ENCODE data around the gene COX19.

COX19 gene, protein sequence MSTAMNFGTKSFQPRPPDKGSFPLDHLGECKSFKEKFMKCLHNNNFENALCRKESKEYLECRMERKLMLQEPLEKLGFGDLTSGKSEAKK
- 77.6 to 90.2 reads per million in 2 donors for total RNA-seq

DNA sequence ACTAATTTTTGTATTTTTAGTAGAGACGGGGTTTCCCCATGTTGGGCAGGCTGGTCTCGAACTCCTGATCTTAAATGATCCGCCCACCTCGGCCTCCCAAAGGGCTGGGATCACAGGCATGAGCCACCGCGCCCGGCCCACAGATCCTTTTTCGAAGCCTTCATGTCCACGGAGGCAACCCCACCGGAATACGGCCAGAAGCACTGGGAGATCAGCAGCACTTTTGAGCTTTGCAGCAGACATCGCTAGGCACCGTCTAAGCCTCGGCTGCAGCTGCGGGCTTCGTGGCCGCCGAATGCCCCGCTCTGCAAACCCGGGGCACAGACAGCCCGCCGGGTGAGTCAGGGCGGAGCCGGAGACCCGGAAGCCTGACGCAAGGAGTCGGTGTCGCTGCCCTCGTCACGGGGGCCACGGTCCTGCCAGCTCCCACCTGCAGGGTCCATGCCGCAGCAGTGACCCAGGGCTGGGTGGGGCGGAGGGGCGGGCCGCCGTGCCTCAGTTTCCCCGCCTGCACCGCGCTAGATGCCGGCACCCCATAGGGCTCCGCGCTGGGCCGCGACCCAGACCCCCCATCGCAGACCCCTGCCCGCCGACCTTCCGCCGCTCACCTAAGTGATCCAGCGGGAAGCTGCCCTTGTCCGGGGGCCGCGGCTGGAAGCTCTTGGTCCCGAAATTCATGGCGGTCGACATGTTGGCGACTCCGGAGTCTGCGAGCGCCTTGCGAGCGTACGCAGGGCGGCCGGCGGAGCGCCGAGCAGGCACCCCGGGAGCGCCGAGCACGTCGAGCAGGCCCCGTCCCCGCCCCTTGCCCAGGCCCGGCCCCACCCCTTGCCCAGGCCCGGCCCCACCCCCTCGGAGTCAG, at the start of gene COX19:
TSS of gene COX19 (minus strand) at position 730 of the 862 bp plus-strand sequence. CDS start at position 690, 40 bp downstream.
- DNase-seq: peak; percentile 84

DNA sequence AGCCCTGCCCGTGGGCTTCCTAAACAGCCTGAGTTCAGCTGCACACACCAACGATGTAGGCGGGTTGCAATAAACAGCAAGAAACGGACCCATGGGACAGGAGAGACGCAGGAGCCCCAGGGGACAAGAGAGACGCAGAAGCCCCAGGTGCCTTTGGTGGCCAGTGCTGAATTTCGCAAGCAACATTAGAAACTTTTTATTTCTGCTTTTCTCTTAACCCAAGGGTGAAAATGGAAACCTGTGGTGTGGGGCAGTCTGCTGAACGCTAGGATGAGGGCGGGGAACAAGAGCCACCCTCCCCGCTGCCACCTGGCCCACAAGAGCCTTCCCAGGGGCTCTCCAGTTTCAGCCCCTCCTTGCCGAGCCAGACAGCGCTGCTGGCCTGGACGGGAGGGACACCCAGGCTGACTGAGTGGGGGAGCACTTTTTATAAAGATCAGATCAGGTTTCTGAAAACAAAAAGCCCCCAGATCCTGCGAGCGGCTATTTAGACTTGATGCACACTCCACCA, 49.0 kb upstream of the COX19 start:
- no peak for DNase-seq

DNA sequence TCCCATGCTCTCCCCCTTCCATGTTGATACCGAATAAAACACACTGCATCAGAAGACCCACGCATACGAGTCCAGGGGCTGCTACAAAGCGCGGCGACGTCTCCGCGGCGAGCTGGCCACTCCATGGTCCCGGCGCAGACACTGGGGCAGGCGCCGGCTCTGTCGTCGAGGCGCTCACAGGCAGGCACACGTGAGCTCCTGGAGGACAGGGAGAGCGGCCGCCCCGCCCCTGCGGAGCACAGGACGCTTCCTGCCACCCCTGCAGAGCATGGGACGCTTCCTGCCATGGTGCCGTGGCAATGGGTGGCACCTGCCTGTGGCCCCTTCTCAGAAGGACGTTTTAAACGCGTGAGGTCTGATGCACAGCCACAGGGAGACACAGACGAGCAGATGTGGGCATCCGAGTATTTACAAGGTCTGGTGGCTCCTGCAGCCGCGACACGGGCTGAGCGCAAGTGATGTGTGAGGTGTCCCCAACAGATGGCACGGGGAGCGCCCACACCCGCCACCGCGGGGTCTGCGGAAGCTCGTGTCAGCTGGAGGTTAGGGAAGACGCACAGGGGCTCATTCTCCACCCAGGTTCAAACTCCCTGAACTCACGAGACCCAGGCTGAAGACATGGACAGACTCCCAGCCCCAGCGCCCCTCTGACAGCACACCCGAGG, 47.6 kb upstream of the COX19 start:
- no peak for DNase-seq

DNA sequence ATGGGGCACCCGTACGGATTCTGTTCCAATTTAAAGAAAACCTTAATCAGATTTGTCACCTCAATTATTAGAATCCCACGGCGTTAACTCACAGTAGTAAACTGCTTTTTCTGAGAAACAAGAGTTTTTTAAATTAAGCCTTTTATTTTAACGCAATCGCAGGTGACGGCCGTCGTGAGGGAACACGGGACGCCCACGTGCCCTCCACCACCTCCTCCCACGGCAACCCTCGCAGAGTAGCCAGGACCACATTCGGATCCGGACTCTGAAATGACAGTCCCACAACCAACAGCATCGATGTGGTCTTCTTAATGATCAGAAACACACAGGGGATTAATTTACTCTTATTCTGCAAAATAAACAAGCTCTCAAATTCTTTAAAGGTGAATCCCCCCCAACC, 47.0 kb upstream of the COX19 start:
- DNase-seq: no peak

DNA sequence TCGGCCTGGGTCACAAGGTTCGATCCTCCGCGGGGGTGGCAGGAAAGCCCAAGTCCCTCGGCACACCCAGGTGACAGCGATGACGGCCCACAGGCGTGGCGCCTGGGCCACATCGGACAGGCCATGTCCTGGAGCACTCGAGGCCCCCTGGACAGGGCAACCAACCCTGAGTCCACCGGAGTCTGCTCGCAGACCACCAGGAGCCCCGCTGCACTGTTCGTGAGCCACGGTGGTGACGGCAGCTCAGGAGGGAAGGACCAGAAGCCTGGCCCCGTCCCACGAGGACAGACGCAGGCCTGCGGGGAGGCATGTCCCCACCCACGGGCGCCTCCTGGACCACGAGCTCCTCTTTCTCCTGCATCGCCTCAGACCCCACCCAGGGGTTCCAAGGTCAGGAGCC, 46.6 kb upstream of the COX19 start:
- DNase-seq: no peak

DNA sequence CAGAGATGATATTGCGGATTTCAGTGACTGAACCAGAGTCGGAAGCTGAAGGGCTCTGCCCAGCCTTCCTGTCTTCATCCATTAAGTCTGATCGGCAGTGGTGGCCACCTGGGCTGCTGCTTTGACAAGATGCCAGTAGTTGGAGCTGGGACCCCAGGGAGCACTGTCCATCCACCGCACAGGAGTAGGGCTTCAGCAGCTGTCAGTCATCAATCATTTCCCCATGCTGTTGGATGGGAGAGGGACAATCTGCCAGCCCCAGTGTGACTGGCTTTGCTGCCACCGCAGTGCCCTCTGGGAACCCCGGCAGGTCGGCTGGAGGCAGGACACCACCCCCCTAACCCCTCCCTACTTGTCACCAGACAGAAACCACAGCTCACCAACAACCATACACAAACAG, 46.0 kb upstream of the COX19 start:
- no peak for DNase-seq

DNA sequence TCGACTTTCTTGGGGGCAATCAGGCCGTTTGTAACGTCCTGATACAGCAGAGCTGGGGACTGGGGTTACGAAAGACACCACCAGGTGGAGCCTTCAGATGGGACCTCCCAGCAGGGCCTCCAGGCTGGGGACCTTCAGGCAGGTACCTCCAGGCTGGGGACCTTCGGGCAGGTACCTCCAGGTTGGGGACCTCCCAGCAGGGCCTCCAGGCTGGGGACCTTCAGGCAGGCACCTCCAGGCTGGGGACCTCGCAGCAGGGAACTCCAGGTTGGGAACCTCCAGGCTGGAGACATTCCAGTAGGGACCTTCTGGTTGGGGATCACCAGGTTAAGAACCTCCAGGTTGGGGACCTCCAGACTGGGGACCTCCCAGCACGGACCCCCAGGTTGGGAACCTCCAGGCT, 45.5 kb upstream of the COX19 start:
- DNase-seq: no peak

DNA sequence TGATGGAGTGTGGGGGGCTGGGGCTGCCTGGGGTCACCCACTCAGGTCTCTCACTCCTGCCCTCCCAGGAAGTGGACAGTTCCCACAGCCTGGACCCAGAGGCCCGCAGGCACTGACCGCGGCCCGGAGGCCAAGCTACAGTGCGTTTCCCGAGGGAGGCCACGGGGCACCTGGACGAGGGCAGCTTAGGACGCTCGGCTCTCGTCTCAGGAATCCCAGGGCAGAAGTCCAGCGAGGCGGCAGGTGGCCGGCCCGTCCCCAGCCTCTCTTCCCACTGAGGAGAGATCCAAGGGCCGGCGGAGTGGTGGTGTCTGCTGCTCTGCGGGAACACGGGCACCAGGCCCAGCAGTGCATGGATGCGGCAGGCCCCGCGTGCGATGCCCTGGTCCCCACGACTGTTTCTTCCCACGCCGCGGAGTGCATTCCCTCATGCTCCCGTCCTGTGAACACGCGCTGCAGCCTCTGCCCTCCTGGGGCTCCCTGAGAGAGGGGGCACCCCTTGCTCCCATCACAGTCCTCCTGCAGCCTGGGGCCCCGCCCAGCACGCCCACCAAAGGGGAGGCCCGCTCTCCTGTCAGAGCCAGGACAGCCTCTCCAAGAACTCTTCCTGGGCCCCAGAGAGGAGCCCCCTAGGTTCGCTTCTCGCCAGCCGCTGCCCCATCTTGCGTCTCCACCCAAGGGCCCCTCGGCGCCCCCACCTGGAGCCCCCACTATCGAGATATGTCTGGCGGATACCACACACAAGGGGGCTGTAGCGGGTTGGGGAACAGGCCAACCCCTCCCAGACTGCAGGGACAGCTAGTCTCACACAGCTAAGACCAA, 44.7 kb upstream of the COX19 start:
- no peak for DNase-seq

DNA sequence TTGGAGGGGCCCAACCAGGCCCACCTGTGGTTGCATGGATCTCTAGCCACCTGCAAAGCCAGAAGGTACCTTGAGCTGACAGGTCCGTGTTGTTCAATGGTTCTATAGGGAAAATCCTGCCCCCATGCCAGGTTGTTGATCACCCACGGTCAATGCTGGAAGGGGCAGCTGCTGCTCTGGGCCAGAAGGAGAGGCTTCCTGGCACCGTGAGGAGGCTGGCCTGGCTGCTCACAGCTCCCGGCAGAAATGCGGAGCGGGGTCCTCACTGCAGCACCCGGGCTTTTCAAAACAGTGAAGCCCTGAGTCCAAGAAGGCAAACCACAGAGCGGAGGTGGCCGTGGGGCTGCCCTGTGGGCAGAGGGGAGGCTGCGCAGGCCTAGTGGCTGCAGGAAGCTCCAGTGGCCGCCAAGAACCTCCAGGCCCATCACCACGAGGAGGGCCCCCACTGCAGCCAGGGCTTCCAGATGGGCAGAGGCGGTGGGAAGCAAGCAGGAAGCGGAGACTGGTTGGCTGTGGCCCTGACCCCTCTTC, 44.0 kb upstream of the COX19 start:
- no peak for DNase-seq

DNA sequence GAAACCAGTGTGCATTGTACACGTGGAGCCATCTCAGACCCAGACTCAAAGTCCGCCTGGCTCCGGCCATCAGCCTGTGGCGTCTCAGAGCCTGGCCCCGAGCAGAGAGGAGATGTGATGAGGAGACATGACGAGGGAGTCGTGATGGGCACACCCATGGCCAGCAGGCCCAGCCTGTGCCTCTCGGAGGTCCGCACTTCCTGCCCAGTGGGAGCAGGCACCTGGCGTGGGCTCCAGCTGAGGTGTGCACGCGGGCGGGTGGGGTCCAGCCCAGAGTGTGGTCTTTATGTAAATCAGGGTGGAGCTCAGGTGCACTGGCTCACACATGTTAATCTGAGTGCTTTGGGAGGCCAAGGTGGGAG, 43.0 kb upstream of the COX19 start:
- DNase-seq: no peak

DNA sequence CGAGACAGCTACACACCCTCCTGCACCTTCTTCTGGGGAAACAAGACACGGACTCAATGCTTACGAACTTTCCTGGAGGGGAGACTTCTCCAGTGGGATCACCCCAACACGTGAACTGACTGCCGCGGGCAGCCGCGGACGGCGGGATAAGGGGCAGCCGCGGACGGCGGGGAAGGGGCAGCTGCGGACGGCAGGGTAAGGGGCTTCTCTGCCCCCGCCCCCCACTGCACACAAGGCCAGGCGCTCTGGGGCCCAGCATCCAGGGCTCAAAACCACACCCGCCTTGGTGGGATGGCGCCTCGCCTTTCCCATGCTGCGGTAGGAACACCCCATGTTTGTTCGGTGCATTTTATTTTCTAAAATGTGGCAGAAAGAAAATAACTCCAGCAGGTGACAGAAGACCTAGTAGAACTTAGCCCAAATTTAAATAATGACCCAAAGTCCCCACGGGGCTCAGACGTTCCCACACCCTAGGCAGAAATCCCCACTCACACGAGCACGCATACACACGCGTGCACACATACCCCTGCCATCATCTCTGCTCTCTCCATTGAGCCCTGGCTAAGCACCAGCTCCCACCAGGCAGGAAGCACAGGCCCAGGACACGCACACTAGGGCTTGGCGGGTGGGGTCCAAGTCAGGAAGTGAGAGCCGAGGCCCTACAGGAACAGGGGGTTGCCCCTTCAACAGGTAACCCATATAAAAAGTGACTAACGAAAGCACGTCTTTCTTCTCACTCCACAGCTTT, 42.4 kb upstream of the COX19 start:
- DNase-seq: no peak

DNA sequence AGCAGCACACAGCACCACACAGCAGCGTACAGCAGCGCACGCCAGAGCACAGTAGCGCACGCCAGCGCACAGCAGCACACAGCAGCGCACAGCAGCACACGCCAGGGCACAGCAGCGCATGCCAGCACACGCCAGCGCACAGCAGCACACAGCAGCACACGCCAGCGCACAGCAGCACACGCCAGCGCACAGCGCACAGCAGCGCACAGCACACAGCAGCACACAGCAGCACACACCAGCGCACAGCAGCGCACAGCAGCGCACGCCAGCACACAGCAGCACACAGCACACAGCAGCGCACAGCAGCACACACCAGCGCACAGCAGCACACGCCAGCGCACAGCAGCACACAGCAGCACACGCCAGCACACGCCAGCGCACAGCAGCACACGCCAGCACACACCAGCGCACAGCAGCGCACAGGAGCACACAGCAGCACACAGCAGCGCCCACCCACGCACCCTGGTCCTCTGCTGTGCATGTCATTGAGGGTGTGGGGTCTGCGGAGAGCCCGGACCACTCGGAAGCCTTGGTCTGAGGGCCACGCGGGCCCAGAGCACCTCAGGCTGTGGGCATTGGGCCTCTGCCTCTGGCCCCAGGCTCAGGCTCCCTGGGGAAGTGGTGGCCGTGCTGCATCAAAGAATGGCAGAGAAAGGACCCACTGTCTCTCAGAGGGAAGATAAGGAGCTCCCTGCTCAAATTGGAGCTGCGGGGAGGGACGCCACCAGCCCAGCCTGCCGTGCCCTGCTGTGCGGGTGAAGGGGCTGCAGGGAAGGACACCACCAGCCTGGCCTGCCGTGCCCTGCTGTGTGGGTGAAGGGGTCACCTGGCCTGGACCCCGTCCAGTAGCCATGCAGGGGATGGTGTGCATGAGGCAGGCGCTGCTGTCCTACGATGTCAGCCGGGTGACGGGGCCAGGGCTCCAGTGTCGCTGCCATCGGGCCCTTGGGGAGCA, 41.5 kb upstream of the COX19 start:
- DNase-seq: no peak

DNA sequence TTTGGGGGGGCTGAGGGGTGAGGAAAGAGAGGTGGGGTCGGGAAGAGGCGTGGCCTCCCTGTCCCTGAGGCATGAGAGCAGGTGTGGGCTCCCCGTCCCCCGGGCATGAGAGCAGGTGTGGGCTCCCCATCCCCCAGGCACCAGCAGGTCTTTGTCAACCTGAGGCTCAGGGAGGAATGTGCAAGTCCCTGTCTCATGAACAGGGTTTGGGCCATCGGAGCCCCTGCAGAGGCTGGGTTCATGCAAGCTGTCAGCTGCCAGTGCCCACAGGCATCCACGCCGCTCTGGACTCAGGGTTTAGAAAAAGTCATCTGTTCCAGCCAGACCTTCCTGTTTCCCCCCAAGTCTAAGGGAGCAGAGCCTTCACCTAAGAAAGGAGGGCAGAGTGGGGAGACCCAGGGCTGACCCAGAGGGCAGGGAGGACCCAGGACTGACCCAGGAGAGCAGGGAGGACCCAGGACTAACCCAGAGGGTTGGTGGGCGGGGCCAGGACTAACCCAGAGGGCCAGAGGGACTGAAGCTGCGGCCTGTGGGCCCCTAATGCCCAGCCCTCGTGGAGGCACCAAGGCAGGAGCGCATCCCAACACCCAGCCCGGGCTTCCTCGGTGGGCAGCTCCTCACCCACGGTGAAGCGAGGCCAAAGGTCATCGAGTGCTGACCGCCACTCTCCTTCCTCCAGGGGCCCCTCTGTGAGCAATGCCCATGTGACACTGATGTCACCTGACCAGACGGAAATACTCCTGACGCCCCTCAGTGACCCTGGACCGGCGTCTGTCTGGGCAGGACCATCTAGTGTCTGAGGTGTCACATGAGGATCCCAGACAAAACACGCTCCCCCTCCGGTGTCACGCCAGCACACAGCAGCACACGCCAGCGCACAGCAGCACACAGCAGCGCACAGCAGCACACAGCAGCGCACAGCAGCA, 40.1 kb upstream of the COX19 start:
- DNase-seq: no peak

DNA sequence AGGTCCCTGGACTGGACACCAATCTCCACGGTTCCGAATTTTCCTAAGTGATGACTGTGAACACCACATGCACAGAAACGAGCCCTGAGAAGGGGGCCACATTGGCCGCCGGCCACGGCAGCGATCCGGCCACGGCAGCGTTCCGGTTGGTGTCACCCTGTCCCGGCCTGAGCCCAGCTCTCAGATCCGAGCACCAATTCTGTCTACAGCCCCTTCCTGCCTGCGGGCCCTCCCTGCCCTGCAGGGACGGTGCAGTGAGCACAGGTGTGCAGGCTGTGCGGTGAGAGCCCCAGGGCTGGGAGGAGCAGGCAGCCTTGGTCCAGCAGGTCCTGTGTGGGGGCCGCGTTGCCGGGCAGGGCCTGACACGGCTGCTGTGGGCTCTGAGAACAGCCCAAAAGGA, 39.3 kb upstream of the COX19 start:
- no peak for DNase-seq

DNA sequence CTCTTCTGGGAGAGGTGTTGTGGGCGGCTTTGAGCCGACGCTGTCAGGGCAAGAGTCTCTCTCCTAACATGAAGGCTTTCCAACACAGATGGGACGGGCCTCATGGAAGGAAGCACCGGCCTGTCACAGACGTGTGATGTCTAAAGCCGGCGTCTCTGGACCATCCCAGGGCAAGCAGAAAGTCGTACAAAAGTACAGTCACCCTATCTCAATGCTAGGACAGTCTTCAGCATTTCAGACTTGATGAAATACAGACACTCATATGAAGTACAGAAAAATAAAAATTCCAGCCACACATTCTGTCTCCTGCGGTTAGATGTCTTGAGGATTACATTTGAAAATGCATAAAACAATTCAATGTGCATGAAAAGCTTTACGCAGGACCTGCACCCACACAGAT, 38.2 kb upstream of the COX19 start:
- no peak for DNase-seq

DNA sequence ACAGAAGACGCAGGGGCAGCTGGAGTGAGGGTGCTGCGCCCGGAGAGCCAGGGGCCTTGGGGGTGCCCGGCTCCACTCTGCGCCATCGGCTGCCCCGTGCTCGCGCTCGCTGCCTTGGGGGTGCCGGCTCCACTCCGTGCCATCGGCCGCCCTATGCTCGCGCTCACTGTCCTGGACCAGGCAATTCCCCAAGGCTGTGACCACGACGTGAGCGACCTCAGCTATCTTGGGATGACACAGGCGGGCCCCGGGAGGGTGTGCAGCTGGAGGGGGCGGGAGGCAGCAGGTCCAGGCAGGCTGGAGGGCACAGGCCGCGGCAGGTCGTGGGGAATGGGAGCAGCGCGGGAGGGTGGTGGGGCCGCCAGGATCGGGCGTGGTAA, 37.4 kb upstream of the COX19 start:
- DNase-seq: no peak

DNA sequence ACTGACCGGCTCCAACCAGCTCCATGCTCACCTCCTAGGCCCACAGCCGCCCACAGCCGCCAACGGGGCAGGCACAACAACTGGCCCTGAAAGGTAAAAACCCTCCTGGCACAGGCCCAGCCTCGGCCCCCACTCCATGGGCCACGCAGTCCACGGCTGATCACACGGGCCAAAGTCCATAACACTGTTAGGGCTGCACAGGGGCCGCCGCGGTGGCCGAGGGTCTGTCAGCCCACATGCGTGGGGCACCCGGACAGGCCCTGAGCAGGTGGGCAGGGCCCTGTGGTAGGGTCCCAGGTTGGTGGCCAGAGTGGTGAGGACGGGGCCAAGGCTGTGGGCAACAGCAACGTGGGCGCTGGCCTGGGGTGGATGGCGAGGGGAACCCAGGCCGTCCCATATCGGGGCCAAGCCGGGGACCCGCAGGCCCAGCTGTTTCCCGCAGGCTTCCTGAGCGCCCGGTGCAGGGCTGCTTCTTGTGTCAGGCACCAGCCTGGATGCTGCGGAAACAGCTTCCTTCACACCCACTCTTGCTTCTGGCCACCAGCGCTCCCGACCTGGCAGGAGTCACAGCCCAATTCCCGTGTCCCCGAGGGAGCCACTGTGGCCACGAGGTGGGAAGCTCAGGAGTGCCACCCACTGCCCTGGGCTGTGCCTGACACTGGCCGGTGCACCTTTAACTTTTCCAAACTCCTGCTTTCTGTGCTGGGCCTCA, 36.8 kb upstream of the COX19 start:
- no peak for DNase-seq

DNA sequence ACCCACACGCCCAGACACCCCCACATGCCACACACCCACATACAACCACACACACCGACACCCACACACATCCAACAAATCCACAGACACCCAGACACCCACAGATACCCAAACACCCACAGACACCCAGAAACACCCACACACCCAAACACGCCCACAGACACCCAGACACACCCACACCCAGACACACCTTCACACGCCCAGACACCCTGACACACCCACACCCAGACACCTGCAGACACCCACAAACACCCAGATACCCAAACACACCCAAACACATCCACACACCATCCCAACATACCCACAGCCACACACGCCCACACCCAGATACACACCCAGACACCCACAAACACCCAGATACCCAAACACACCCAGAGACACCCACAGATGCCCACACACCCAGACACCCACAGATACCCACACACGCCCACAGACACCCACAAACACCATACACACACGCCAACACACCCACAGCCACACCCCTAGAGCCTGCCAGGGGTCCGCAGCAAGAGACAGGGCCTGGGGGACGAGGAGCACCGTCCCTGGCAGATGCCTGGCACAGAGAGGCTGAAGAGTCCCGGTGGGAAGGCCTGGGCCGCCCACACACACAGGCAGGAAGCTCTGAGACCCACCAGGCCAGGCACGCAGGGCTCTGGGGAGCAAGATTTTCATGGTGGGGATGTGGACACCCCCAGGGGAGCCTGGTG, 36.1 kb upstream of the COX19 start:
- no peak for DNase-seq

Data from activated gamma-delta T cell (primary cell).